ENCODE measurements around the gene KRTAP10-5.

The KRTAP10-5 gene

DNA sequence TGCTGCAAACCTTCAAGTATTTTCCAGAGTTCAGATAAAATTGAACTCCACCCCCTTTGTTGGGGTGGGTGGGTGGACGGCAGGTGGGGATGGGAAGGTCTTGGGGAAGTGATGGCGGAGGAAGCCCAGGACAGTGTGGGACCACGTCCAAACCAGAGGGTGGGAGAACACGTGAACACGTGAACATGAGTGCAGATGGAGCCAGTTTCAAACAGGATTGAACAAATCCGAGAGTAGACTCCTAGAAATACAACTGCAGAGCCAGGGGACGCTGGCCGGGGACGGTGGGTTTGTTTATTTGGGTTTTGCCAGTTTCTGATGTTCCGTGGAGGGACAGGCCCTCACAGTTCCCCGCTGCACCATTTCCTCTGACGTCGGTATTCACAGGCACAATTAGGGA, 32.0 kb downstream of the KRTAP10-5 start:
- peak overlapping the region; percentile 87 for H3K27ac ChIP-seq
- H3K27me3 ChIP-seq: no peaks in the 10 kb centered on the region
- TF ChIP-seq, protein P1, sequence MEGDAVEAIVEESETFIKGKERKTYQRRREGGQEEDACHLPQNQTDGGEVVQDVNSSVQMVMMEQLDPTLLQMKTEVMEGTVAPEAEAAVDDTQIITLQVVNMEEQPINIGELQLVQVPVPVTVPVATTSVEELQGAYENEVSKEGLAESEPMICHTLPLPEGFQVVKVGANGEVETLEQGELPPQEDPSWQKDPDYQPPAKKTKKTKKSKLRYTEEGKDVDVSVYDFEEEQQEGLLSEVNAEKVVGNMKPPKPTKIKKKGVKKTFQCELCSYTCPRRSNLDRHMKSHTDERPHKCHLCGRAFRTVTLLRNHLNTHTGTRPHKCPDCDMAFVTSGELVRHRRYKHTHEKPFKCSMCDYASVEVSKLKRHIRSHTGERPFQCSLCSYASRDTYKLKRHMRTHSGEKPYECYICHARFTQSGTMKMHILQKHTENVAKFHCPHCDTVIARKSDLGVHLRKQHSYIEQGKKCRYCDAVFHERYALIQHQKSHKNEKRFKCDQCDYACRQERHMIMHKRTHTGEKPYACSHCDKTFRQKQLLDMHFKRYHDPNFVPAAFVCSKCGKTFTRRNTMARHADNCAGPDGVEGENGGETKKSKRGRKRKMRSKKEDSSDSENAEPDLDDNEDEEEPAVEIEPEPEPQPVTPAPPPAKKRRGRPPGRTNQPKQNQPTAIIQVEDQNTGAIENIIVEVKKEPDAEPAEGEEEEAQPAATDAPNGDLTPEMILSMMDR (IDR thresholded peaks at IDR 0.05): no peak
- H3K4me1 ChIP-seq (ENCODE audit: control insufficient read depth in 1 of 2, insufficient read depth in 1 of 2, low read depth in 1 of 2, low read length in 1 of 2): peaks cover 42 to 59% of the 10 kb centered on the region in 2 experiments
- H3K36me3 ChIP-seq: no peaks in the 10 kb centered on the region
- H3K4me3 ChIP-seq (ENCODE audit: low read depth in 1 of 2, low read length in 1 of 2): peak overlapping the region in 1 of 2 experiments; percentile 46
- H3K9me3 ChIP-seq: no peaks in the 10 kb centered on the region

DNA sequence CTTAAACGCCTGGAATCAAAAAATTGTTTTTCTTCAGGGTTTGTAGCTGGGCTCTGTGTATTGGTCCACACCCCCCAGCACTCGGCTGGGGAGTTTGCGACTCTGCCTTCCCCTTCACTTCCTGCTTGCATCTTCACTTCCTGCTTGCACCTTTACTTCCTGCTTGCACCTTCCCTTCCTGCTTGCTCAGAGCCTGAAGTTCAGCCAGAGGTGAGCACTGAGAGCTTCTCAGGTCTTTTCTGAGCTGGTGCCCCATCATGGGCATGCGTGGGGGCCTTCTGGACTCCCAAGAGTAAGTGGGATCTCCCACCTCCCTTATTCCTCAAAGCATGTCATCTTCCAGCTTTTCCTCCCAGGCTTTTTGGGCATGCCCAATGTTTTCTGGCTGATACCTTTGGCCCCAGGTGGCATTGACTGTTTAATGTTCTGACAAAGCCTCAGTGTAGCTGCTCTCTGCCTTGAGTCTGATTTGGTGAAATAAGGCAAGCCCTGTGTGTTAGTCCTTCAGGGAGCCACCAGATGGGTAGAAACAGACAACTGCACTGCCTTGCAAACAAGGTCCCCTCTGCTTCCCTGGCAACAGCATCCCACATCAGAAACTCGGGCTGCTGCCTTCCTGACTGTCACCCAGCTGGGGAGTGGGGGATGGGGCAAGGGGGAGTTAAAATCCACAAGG, 32.6 kb downstream of the KRTAP10-5 start:
- H3K4me1 ChIP-seq (ENCODE audit: control insufficient read depth in 1 of 2, insufficient read depth in 1 of 2, low read depth in 1 of 2, low read length in 1 of 2): peaks cover 48 to 65% of the 10 kb centered on the region in 2 experiments
- H3K27me3 ChIP-seq: no peaks in the 10 kb centered on the region
- no peaks in the 10 kb centered on the region for H3K9me3 ChIP-seq
- peak overlapping the region; percentile 21 to 46 for H3K4me3 ChIP-seq (ENCODE audit: low read depth in 1 of 2, low read length in 1 of 2)
- TF ChIP-seq, protein P1 (IDR thresholded peaks at IDR 0.05): no peak
- H3K27ac ChIP-seq: peak overlapping the region; percentile 87
- no peaks in the 10 kb centered on the region for H3K36me3 ChIP-seq

DNA sequence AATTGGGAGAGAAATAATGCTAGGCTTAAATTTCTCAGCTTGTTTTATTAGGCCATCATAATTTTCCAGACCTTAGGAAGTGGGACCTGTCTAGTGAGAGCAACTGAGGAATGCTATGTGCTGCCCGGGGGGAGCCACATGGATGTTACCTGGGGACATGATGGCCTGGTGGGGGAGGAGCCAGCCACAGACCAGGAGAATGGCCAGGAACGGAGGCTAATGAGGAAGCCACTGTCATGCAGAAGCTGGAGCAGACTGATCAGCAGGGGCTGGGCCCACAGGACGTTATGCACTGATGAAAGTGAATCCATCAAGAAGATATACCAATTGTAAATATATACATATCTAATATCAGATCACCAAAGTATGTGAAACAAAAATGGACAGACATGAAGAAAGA, 35.8 kb downstream of the KRTAP10-5 start:
- H3K4me1 ChIP-seq (ENCODE audit: control insufficient read depth in 1 of 2, insufficient read depth in 1 of 2, low read depth in 1 of 2, low read length in 1 of 2): peaks cover 75 to 87% of the 10 kb centered on the region in 2 experiments
- TF ChIP-seq, protein P1 (IDR thresholded peaks at IDR 0.05): no peak
- no peak overlapping the region for H3K4me3 ChIP-seq (ENCODE audit: low read depth in 1 of 2, low read length in 1 of 2)
- peak overlapping the region; percentile 58 for H3K27ac ChIP-seq
- H3K27me3 ChIP-seq: no peaks in the 10 kb centered on the region
- no peaks in the 10 kb centered on the region for H3K36me3 ChIP-seq
- no peaks in the 10 kb centered on the region for H3K9me3 ChIP-seq

DNA sequence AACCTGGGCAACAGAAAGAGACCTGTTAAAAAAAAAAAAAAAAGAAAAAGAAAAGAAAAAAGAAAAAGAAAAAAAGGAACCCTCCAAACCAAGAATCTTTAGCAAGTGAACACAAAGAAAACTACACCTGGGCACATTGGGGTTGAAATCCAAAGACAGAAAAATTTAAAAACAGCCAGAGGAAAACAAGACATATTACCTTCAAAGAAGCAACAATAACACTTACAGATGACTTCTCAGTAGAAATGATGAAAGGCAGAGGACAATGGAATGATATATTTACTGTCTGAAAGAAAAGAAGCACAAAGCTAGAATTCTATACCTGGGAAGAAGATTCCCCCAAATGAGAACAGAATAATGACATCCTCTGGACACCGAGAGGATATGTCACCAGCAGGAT, 37.7 kb downstream of the KRTAP10-5 start:
- Histone ChIP-seq H3K4me3 (ENCODE audit: low read depth in 1 of 2, low read length in 1 of 2) (peak overlapping the region in 1 of 2 experiments; percentile 13), H3K27me3 (no peaks in the 10 kb centered on the region), H3K27ac (peak overlapping the region; percentile 88), H3K9me3 (no peaks in the 10 kb centered on the region), H3K4me1 (ENCODE audit: control insufficient read depth in 1 of 2, insufficient read depth in 1 of 2, low read depth in 1 of 2, low read length in 1 of 2) (peaks cover 58 to 69% of the 10 kb centered on the region in 2 experiments), H3K36me3 (no peaks in the 10 kb centered on the region)
- TF ChIP-seq, protein P1 (IDR thresholded peaks at IDR 0.05): no peak

DNA sequence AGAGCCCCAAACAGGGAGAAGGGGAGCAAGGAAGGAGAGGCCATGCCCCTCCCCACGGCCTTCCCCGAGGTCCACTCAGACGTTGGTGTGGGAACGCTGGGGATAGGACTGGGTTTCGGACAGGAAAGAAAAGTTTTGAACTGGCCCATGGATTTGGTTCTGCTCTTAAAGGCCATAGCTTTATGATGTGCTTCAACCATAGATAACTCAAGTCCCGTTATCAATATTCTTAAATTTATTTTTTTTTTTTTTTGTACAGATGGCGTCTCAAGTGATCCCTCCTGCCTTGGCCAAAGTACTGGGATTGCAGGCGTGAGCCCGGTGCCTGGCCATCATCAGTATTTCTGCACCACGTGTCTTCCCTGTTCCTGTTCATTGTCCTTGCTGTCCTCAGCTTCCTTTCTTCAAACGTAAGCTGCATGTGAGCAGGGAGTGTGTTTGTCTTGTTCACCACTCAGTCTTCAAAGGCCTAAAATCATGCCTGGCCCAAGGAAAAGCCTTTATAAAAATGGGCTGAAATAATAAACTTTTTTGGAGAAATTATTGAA, 39.6 kb downstream of the KRTAP10-5 start:
- Histone ChIP-seq H3K27ac (peak overlapping the region; percentile 88), H3K4me3 (ENCODE audit: low read depth in 1 of 2, low read length in 1 of 2) (peak overlapping the region in 1 of 2 experiments; percentile 34), H3K27me3 (no peaks in the 10 kb centered on the region), H3K9me3 (no peaks in the 10 kb centered on the region), H3K4me1 (ENCODE audit: control insufficient read depth in 1 of 2, insufficient read depth in 1 of 2, low read depth in 1 of 2, low read length in 1 of 2) (peaks cover 44 to 51% of the 10 kb centered on the region in 2 experiments), H3K36me3 (no peaks in the 10 kb centered on the region)
- TF ChIP-seq, protein P1 (IDR thresholded peaks at IDR 0.05): no peak

Data from neutrophil (primary cell).